Astrocyte (in vitro differentiated cells and primary cell): ENCODE data around the gene HOXA4.

Experiments used
- CTCF ChIP-seq: IDR thresholded peaks from 2 replicates; pipeline ENCODE4 v1.5.1; 2011; ENCODE audit warnings: low read depth, mild to moderate bottlenecking, inconsistent platforms, low read length, moderate library complexity; ENCODE audit not compliant: insufficient read depth
- EZH2 ChIP-seq: IDR thresholded peaks from 2 replicates; pipeline ENCODE4 v1.6.1; 2012; ENCODE audit warnings: mild to moderate bottlenecking, low read length, inconsistent platforms; ENCODE audit not compliant: insufficient read depth

DNA sequence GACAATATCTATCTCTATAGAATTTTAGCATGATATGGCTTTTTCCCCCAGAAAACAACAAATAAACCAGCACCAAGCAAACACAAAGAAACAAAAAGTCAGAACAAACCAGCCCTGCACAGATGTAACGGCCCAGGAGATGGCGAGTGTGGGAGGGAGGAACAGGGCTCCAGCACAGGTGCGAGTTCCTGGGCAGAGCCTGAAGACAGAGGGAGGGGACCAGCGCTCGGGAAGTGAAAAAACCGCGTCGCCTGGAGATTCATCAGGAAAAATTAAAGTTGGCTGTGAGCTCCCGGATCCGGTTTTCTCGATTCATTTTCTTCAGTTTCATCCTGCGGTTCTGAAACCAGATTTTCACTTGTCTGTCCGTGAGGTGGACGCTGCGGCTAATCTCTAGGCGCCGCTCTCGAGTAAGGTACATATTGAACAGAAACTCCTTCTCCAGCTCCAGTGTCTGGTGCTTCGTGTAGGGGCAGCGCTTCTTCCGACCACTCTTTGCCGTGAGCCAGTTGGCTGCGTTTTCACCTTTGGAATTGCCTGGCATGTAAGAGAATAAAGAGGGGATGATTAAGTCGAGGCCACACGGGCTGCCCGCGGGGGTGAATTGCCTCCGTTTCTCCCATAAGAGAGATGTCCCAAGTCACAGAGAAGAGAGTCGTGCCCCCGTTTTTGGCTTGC is 41.2 kb upstream of the HOXA4 start:
- TF ChIP-seq EZH2 (no peak), CTCF (no peak)
